Epithelial cell of proximal tubule (primary cell): ENCODE data around the gene TBC1D19. TPM values are rescaled to one million over a fixed set of nuclear protein-coding genes. Genes with fewer than 3 reads are reported as not detected.
"Not testable (repeated sequence)": the region's sequence is repeated elsewhere in the genome, so short reads cannot be mapped to it uniquely, and the experiment has no call there.

ENCODE experiments used
- DNase-seq: peaks from one replicate; pipeline ENCODE4 v3.0.0-alpha.2; 2011; ENCODE audit warnings: low read depth
- H3K4me3 ChIP-seq: 2 replicates; pipeline ENCODE4 v1.5.1; 2011; ENCODE audit warnings: low read depth, mild to moderate bottlenecking, low read length
- total RNA-seq: library from RNA; depleted of rRNA; stranded (reverse); fragments of >200 nt; gene quantifications from 2 replicates; pipeline ENCODE4 v1.2.3, GENCODE V29; 2015
- TF ChIP-seq, protein P1 (sequence below): conservative IDR thresholded peaks from 2 replicates; pipeline ENCODE4 v1.5.1; 2012; ENCODE audit warnings: low read depth, mild to moderate bottlenecking, low read length

Gene TBC1D19
- total RNA-seq, 1 donor from 2014 or later, result 27.9 TPM

DNA sequence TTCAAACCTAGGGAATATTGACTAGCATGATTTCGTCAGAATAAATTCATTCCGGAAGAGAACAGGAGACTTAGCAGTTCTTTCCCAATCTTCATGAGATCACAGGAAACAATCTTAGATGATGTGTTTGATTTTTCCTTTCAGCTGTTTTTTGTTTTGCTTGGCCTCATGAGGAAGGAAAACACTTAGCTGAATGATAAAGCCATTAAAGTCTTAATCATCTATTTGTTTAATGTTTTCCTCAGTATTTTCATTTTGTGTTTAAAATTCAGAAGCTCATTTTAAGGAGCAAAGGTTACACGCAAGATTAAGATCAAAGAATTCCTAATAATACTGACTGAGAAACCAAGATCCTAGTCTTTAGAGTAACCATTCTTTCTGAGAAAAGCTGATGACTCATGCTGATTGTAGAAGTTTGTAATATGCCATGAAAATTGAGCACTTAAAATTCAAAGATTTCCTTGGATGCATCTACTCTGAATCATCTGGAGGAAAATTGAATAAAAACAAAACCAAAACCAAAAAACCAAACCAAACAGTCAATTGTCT lies 15.4 kb upstream of the TBC1D19 start:
- peak; percentile 74 for DNase-seq
- TF ChIP-seq, protein P1, sequence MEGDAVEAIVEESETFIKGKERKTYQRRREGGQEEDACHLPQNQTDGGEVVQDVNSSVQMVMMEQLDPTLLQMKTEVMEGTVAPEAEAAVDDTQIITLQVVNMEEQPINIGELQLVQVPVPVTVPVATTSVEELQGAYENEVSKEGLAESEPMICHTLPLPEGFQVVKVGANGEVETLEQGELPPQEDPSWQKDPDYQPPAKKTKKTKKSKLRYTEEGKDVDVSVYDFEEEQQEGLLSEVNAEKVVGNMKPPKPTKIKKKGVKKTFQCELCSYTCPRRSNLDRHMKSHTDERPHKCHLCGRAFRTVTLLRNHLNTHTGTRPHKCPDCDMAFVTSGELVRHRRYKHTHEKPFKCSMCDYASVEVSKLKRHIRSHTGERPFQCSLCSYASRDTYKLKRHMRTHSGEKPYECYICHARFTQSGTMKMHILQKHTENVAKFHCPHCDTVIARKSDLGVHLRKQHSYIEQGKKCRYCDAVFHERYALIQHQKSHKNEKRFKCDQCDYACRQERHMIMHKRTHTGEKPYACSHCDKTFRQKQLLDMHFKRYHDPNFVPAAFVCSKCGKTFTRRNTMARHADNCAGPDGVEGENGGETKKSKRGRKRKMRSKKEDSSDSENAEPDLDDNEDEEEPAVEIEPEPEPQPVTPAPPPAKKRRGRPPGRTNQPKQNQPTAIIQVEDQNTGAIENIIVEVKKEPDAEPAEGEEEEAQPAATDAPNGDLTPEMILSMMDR, result no peak
- no peak overlapping the region for H3K4me3 ChIP-seq

DNA sequence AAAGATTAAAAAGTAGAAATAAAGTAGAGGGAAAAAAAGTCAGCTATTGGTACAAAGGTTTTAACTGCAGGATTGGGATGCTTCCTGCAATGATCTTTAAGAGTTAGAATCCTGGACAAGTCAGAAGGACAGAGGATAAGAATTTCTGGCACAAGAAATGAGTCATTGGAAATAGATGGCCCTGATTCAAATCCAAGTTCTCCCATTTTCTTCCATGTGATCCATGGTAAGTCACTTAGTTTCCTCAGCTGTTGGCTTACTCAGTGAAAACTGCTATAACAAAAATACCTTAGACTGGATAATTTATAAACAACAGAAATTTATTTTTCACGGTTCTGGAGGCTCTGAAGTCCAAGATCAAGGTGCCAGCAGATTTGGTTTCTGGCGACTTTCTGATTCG lies 13.3 kb upstream of the TBC1D19 start:
- no peak overlapping the region for H3K4me3 ChIP-seq
- TF ChIP-seq, protein P1, result no peak
- no peak for DNase-seq

DNA sequence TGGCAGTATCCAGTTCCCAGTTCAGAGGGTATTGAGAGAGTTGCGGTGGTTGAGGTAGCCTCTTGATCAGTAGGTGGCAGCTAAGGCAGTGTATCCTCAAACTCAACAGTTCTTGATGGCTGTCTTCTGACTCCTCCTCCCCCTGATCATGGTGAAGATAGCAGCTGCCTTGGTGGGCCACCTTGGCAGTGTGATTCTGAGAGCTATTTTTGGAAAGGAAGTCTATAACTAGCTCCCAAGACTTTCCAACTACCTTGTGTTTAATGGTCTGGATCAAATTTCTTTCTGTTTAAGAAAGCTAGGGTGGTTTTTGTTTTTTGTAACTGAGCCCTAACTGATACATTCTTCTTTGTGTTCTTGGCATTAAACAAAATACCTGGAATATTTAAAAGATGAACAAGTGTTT lies 10.5 kb upstream of the TBC1D19 start:
- no peak for DNase-seq
- H3K4me3 ChIP-seq, result no peak overlapping the region
- TF ChIP-seq, protein P1, result no peak

DNA sequence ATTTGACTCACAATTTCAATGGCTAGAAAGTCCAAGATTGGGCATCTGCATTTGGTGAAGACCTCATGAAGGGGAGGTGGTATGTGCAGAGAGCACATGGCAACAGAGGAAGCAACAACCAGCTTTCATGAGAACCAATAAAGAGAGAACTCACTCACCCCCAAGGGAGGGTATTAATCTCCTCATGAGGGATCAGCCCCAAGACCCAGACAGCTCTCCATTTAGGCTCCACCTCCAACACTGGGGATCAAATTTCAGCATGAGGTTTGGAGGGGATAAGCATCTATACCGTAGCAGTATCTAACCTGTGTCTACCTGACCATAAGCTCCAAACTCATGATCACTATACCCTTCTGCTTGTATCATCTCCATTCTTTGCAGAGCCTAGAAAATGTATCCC lies 9.3 kb upstream of the TBC1D19 start:
- DNase-seq, result no peak
- TF ChIP-seq, protein P1, result no peak
- no peak overlapping the region for H3K4me3 ChIP-seq

DNA sequence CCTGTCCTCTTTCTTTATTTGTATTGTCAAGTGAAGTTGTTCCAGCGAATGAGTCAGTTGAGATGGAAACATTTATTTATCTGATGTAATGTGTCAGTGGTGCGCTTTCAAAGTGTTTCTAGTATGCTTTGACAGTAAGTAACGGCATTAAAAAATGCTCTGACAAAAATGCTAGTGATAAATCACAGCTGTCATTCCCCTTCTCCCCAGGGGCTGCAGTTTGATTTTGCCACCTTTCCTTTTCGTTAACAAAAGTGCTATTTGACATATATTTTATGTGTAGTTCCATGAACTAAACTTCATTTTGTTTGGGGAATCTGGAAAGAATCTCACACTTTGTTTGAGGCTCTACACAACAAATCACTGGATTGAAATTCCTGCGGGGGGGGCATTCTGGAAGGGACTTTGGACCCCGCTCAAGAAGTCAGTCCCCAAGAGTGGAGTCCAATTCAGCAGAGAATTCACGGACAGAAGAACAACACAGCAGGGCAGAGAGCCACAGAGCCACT lies 7.6 kb upstream of the TBC1D19 start:
- H3K4me3 ChIP-seq, result no peak overlapping the region
- TF ChIP-seq, protein P1, result no peak
- DNase-seq, result no peak

DNA sequence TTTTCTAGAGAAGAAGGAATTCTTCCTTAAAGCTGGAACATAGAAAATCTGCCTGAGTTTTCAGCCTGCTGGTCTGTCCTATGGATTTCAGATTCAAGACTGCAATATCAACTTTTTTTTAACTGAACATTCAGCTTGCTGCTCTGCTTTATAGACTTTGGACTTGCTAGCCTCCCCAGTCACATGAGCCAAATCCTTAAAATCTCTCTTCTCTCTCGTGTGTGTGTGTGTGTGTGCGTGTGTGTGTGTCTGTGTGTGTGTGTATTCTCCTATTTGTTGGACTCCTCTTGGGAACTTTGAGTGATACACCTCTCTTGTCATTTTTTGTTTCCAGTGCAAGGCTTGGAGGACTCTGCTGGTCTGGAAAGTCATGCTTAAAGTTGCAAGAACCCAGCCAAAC lies 6.8 kb upstream of the TBC1D19 start:
- TF ChIP-seq, protein P1, result no peak
- no peak overlapping the region for H3K4me3 ChIP-seq
- no peak for DNase-seq

DNA sequence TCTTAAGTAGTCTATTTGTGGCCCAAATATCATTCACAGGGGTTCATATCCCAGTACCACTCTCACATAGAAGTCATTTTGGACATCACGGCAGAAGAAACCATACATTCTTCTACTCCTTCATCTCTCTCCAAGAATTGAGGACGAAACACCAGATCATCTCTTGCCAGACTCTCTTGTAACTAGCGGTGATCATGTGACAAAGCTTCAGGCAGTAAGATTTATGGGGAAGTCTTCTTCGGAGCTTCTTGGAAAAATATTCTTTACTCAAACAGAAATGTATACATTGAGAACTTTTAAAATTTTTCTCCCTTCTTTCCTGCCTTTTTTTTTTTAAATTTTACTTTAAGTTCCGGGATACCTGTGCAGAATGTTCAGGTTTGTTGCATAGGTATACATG lies 4.7 kb upstream of the TBC1D19 start:
- no peak overlapping the region for H3K4me3 ChIP-seq
- TF ChIP-seq, protein P1, result no peak
- no peak for DNase-seq

DNA sequence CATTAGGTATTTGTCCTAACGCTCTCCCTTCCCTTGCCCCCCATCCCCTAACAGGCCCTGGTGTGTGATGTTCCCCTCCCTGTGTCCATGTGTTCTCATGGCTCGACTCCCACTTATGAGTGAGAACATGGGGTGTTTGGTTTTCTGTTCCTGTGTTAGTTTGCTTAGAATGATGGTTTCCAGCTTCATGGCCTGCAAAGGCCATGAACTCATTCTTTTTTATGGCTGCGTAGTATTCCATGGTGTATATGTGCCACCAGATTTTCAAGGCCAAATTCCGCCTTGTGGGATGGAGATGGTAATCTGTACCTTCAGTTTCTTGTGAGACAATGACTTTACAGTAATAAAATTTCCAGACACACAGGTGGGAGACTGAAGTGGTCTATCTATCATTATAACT lies 2.5 kb upstream of the TBC1D19 start:
- not testable (repeated sequence) for H3K4me3 ChIP-seq, DNase-seq
